ENCODE results near the gene CRB1. TPM values are rescaled to one million over a fixed set of nuclear protein-coding genes. Genes with fewer than 3 reads are reported as not detected.

CRB1 gene
- total RNA-seq, 3 donors from 2014 or later (not counting 1 experiment from before 2014, with no cell fraction given) = 0.36 to 0.83 TPM; not detected in 1

- Histone ChIP-seq H3K36me3 (ENCODE audit: control insufficient read depth, insufficient read depth, low read length) (no peaks in the 10 kb centered on the region), H3K4me3 (ENCODE audit: low read length) (no peak overlapping the region), H3K27ac (ENCODE audit: low read length) (no peak overlapping the region), H3K9me3 (ENCODE audit: control insufficient read depth, insufficient read depth, low read length) (no peaks in the 10 kb centered on the region), H3K27me3 (ENCODE audit: control insufficient read depth, insufficient read depth, low read length) (no peaks in the 10 kb centered on the region), H3K4me1 (ENCODE audit: control insufficient read depth, insufficient read depth, low read length) (no peaks in the 10 kb centered on the region)
- WGBS (ENCODE audit: insufficient coverage) = no CpG with 5 or more reads among the region's 1 CpG
- DNase-seq = no peak
- Mint-ChIP-seq H3K4me3 (no peak overlapping the region), H3K27ac (no peak overlapping the region), H3K27me3 (ENCODE audit: low read depth in 2 of 2) (no peaks in the 10 kb centered on the region), H3K4me1 (no peaks in the 10 kb centered on the region), H3K36me3 (no peaks in the 10 kb centered on the region), H3K9me3 (no peaks in the 10 kb centered on the region)
- TF ChIP-seq, protein P1, sequence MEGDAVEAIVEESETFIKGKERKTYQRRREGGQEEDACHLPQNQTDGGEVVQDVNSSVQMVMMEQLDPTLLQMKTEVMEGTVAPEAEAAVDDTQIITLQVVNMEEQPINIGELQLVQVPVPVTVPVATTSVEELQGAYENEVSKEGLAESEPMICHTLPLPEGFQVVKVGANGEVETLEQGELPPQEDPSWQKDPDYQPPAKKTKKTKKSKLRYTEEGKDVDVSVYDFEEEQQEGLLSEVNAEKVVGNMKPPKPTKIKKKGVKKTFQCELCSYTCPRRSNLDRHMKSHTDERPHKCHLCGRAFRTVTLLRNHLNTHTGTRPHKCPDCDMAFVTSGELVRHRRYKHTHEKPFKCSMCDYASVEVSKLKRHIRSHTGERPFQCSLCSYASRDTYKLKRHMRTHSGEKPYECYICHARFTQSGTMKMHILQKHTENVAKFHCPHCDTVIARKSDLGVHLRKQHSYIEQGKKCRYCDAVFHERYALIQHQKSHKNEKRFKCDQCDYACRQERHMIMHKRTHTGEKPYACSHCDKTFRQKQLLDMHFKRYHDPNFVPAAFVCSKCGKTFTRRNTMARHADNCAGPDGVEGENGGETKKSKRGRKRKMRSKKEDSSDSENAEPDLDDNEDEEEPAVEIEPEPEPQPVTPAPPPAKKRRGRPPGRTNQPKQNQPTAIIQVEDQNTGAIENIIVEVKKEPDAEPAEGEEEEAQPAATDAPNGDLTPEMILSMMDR (IDR thresholded peaks at IDR 0.05) = no peak
- intact Hi-C loops (cut with micrococcal nuclease) = no loop called here
- ATAC-seq = no peak
Observed at GRCh38 chr1:197224160-197224559, 43.9 kb upstream of the CRB1 start.

GRCh38 chr1:197225611-197226010 is 42.4 kb upstream of the CRB1 start:
- H3K4me1 Mint-ChIP-seq = no peaks in the 10 kb centered on the region
- intact Hi-C loops (cut with micrococcal nuclease) = no loop called here
- no peaks in the 10 kb centered on the region for H3K4me1 ChIP-seq (ENCODE audit: control insufficient read depth, insufficient read depth, low read length)
- no peak overlapping the region for H3K27ac ChIP-seq (ENCODE audit: low read length)
- no peaks in the 10 kb centered on the region for H3K27me3 Mint-ChIP-seq (ENCODE audit: low read depth in 2 of 2)
- no peaks in the 10 kb centered on the region for H3K27me3 ChIP-seq (ENCODE audit: control insufficient read depth, insufficient read depth, low read length)
- ATAC-seq = no peak
- H3K36me3 Mint-ChIP-seq = no peaks in the 10 kb centered on the region
- H3K4me3 ChIP-seq (ENCODE audit: low read length) = no peak overlapping the region
- H3K27ac Mint-ChIP-seq = no peak overlapping the region
- no peak overlapping the region for H3K4me3 Mint-ChIP-seq
- no peaks in the 10 kb centered on the region for H3K36me3 ChIP-seq (ENCODE audit: control insufficient read depth, insufficient read depth, low read length)
- no peak for DNase-seq
- H3K9me3 ChIP-seq (ENCODE audit: control insufficient read depth, insufficient read depth, low read length) = no peaks in the 10 kb centered on the region
- 72% methylated on average over 5 of the region's 5 CpGs for WGBS (ENCODE audit: insufficient coverage)
- no peaks in the 10 kb centered on the region for H3K9me3 Mint-ChIP-seq
- TF ChIP-seq, protein P1 (IDR thresholded peaks at IDR 0.05) = no peak

GRCh38 chr1:197234581-197234980 is 33.5 kb upstream of the CRB1 start:
- no peaks in the 10 kb centered on the region for H3K27me3 ChIP-seq (ENCODE audit: control insufficient read depth, insufficient read depth, low read length)
- no peaks in the 10 kb centered on the region for H3K4me1 Mint-ChIP-seq
- H3K9me3 ChIP-seq (ENCODE audit: control insufficient read depth, insufficient read depth, low read length) = no peaks in the 10 kb centered on the region
- ATAC-seq = no peak
- no peaks in the 10 kb centered on the region for H3K4me1 ChIP-seq (ENCODE audit: control insufficient read depth, insufficient read depth, low read length)
- no peak for DNase-seq
- no peaks in the 10 kb centered on the region for H3K36me3 Mint-ChIP-seq
- H3K27me3 Mint-ChIP-seq (ENCODE audit: low read depth in 2 of 2) = peaks cover 0 to 2% of the 10 kb centered on the region in 2 donors
- H3K27ac Mint-ChIP-seq = no peak overlapping the region
- intact Hi-C loops (cut with micrococcal nuclease) = no loop called here
- 100% methylated on average over 1 of the region's 1 CpG for WGBS (ENCODE audit: insufficient coverage)
- TF ChIP-seq, protein P1 (IDR thresholded peaks at IDR 0.05) = no peak
- no peak overlapping the region for H3K4me3 Mint-ChIP-seq
- H3K4me3 ChIP-seq (ENCODE audit: low read length) = no peak overlapping the region
- no peaks in the 10 kb centered on the region for H3K9me3 Mint-ChIP-seq
- no peaks in the 10 kb centered on the region for H3K36me3 ChIP-seq (ENCODE audit: control insufficient read depth, insufficient read depth, low read length)
- H3K27ac ChIP-seq (ENCODE audit: low read length) = no peak overlapping the region

DNA sequence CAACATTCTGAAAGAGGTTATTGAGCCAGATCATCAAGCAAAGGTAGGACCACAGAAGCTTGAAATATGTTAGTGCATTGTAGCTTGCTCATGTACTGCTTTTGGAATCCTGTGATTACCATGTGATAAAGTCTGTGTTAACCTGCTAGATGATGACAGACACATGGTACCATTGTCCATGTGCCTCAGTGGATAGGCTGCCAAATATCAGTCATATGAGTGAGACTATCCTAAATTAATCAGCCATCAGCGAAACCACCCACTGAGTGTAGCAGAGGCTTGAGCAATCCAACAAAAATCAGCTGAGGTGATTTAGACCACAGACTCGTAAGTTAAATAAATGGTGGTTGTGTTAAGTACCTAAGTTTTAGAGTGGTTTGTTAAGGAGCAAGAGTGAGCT is 32.7 kb upstream of the CRB1 start:
- no peak overlapping the region for H3K4me3 Mint-ChIP-seq
- no peaks in the 10 kb centered on the region for H3K36me3 Mint-ChIP-seq
- H3K4me1 Mint-ChIP-seq = no peaks in the 10 kb centered on the region
- Histone ChIP-seq H3K27me3 (ENCODE audit: control insufficient read depth, insufficient read depth, low read length) (no peaks in the 10 kb centered on the region), H3K4me3 (ENCODE audit: low read length) (no peak overlapping the region), H3K9me3 (ENCODE audit: control insufficient read depth, insufficient read depth, low read length) (no peaks in the 10 kb centered on the region), H3K4me1 (ENCODE audit: control insufficient read depth, insufficient read depth, low read length) (no peaks in the 10 kb centered on the region), H3K36me3 (ENCODE audit: control insufficient read depth, insufficient read depth, low read length) (no peaks in the 10 kb centered on the region), H3K27ac (ENCODE audit: low read length) (no peak overlapping the region)
- H3K9me3 Mint-ChIP-seq = no peaks in the 10 kb centered on the region
- no peak overlapping the region for H3K27ac Mint-ChIP-seq
- DNase-seq (no peak), ATAC-seq (no peak)
- H3K27me3 Mint-ChIP-seq (ENCODE audit: low read depth in 2 of 2) = peaks cover 0 to 2% of the 10 kb centered on the region in 2 donors
- intact Hi-C loops (cut with micrococcal nuclease) = no loop called here
- TF ChIP-seq, protein P1 (IDR thresholded peaks at IDR 0.05) = no peak
- WGBS (ENCODE audit: insufficient coverage) = 91% methylated on average over 2 of the region's 2 CpGs

All from natural killer cell (primary cell).